Effector CD8-positive, alpha-beta T cell (primary cell): ENCODE results near the gene TEDDM1.
"Not testable (repeated sequence)": the region's sequence is repeated elsewhere in the genome, so short reads cannot be mapped to it uniquely, and the experiment has no call there.

Experiments
- DNase-seq: peaks from one replicate; lab custom pipeline; 2025; lab: John Stamatoyannopoulos, UW

The TEDDM1 gene

GRCh38 chr1:182380199-182380598 lies 20.3 kb downstream of the TEDDM1 start:
- no peak for DNase-seq

- DNase-seq: not testable (repeated sequence)
Observed at GRCh38 chr1:182379781-182380180, 20.7 kb downstream of the TEDDM1 start.

GRCh38 chr1:182376936-182377574 lies 23.4 kb downstream of the TEDDM1 start:
- no peak for DNase-seq

- DNase-seq: no peak
Observed at GRCh38 chr1:182374101-182374834, 26.2 kb downstream of the TEDDM1 start.

GRCh38 chr1:182370532-182370931 lies 29.9 kb downstream of the TEDDM1 start:
- DNase-seq: no peak

GRCh38 chr1:182368903-182369302 lies 31.6 kb downstream of the TEDDM1 start:
- no peak for DNase-seq

- DNase-seq: no peak
Observed at GRCh38 chr1:182368358-182368757, 32.1 kb downstream of the TEDDM1 start.

GRCh38 chr1:182367926-182368325 lies 32.5 kb downstream of the TEDDM1 start:
- DNase-seq: no peak

- no peak for DNase-seq
Observed at GRCh38 chr1:182366596-182366995, 33.9 kb downstream of the TEDDM1 start.

GRCh38 chr1:182359645-182360044 lies 40.8 kb downstream of the TEDDM1 start:
- no peak for DNase-seq

GRCh38 chr1:182357913-182358312 lies 42.6 kb downstream of the TEDDM1 start:
- no peak for DNase-seq

- no peak for DNase-seq
Observed at GRCh38 chr1:182357171-182357570, 43.3 kb downstream of the TEDDM1 start.

- DNase-seq: no peak
Observed at GRCh38 chr1:182355723-182356098, 44.8 kb downstream of the TEDDM1 start.

GRCh38 chr1:182351790-182352364 lies 48.6 kb downstream of the TEDDM1 start:
- no peak for DNase-seq

- no peak for DNase-seq
Observed at GRCh38 chr1:182350839-182351238, 49.6 kb downstream of the TEDDM1 start.

- no peak for DNase-seq
Observed at GRCh38 chr1:182348961-182349747, 51.3 kb downstream of the TEDDM1 start.
